Esophagus muscularis mucosa (tissue), 4 donors: Measurements from ENCODE around the gene DNAAF1. TPM values are rescaled to one million over a fixed set of nuclear protein-coding genes. Genes with fewer than 3 reads are reported as not detected.

ENCODE experiments used
- DNase-seq: peaks from one replicate; pipeline ENCODE4 v3.0.0-alpha.2; 2017; ENCODE audit errors: extremely low spot score
- H3K27ac ChIP-seq, 4 donors: fragments of 200-600 bp; sonication (generic); replicated peaks in 1 of 4; 1 replicate in 3 of 4; 2 replicates in 1 of 4; pipeline ENCODE4 v1.5.1; 2016 to 2019; ENCODE audit warnings: mild to moderate bottlenecking in 1 of 4
- H3K27me3 ChIP-seq, 4 donors: fragments of 200-600 bp; sonication (generic); one replicate each; pipeline versions ENCODE4 v1.5.1 to v1.6.0; 2016 to 2019
- H3K36me3 ChIP-seq, 4 donors: fragments of 200-600 bp; sonication (generic); one replicate each; pipeline ENCODE4 v1.5.1; 2016 to 2019
- H3K4me1 ChIP-seq, 4 donors: fragments of 200-600 bp; sonication (generic); one replicate each; pipeline ENCODE4 v1.5.1; 2016 to 2019
- H3K4me3 ChIP-seq, 4 donors: fragments of 200-600 bp; sonication (generic); 1 replicate in 2 of 4; 2 replicates in 2 of 4; pipeline ENCODE4 v1.5.1; 2016 to 2019; ENCODE audit warnings: mild to moderate bottlenecking in 4 of 4, moderate library complexity in 1 of 4
- H3K9me3 ChIP-seq, 4 donors: fragments of 200-600 bp; sonication (generic); 1 replicate in 3 of 4; 2 replicates in 1 of 4; pipeline ENCODE4 v1.5.1; 2016 to 2019
- EP300 ChIP-seq: sonication (generic); formaldehyde crosslinking; IDR thresholded peaks from one replicate; pipeline ENCODE4 v1.6.1; 2017; ENCODE audit warnings: antibody characterized with exemption
- POLR2A ChIP-seq: fragments of 450-650 bp; IDR thresholded peaks from one replicate; pipeline ENCODE4 v1.6.1; 2017; ENCODE audit warnings: antibody characterized with exemption, moderate library complexity, mild to moderate bottlenecking, low read depth
- POLR2AphosphoS5 ChIP-seq, 2 donors: sonication (generic); formaldehyde crosslinking; IDR thresholded peaks; one replicate each; pipeline ENCODE4 v1.6.1; 2017; ENCODE audit warnings: antibody characterized with exemption in 2 of 2
- WGBS: methylation state at CpG from one replicate; pipeline ENCODE4 v1.1.5; 2018; 5-methylcytosine and 5-hydroxymethylcytosine counted together
- intact Hi-C: fragments of 100-400 bp; cut with DNase I; formaldehyde crosslinking; loops from one replicate; pipeline ENCODE4 v1.15.1; 2023
- total RNA-seq, 4 donors: library from RNA; depleted of rRNA; stranded (reverse); fragments of >200 nt; gene quantifications; one replicate each; pipeline versions ENCODE4 v1.1.0 to v1.2.1, GENCODE V29; 2016
- TF ChIP-seq, protein P1 (sequence below), 3 experiments: fragments of 200-600 bp in 2 of 3; fragments of 450-650 bp in 1 of 3; sonication (generic) in 2 of 3; IDR thresholded peaks; one replicate each; pipeline ENCODE4 v1.5.1; 2017 to 2019; ENCODE audit warnings: antibody characterized with exemption in 3 of 3, mild to moderate bottlenecking in 2 of 3, moderate library complexity in 1 of 3

The DNAAF1 gene
- total RNA-seq, 4 donors from 2014 or later: 0.66 to 0.78 TPM; not detected in 2

DNA sequence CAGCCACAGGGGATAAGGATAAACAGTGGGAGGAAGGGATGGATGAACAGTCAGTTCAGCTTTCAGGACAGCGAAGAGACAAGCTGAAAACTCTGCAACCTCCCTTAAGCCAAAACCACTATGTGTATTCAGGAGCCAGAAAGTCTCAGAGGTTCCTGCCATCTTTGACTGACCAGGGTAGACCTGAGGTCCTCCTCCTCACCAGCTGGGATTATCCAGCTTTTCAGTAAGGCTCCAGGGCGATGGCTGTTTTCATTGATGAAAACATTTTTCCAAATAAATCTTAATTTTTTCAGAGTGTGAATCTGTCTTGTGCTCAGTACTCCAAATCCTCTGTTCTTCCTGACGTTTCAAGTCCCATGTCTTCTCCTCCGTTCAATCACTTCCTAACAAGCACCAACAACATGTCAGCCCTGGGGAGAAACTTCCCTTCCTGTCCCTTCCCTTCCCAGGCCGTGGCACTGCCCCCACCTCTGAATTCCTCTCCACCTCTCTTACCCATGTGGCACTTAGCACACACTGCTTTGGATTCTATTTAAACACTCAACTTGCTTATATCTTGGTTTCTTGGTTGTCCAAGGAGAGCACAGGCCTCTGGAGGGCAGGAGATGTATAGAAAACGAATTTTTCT lies 5.4 kb upstream of the DNAAF1 start:
- H3K27me3 ChIP-seq: no peaks in the 10 kb centered on the region
- no peak for TF ChIP-seq EP300
- TF ChIP-seq POLR2A: no peak
- no peak for TF ChIP-seq POLR2AphosphoS5 (IDR thresholded peaks at IDR 0.05)
- TF ChIP-seq, protein P1, sequence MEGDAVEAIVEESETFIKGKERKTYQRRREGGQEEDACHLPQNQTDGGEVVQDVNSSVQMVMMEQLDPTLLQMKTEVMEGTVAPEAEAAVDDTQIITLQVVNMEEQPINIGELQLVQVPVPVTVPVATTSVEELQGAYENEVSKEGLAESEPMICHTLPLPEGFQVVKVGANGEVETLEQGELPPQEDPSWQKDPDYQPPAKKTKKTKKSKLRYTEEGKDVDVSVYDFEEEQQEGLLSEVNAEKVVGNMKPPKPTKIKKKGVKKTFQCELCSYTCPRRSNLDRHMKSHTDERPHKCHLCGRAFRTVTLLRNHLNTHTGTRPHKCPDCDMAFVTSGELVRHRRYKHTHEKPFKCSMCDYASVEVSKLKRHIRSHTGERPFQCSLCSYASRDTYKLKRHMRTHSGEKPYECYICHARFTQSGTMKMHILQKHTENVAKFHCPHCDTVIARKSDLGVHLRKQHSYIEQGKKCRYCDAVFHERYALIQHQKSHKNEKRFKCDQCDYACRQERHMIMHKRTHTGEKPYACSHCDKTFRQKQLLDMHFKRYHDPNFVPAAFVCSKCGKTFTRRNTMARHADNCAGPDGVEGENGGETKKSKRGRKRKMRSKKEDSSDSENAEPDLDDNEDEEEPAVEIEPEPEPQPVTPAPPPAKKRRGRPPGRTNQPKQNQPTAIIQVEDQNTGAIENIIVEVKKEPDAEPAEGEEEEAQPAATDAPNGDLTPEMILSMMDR (IDR thresholded peaks at IDR 0.05): no peak
- peaks cover 3 to 19% (median 12%) of the 10 kb centered on the region in 4 donors for H3K4me1 ChIP-seq
- 79% methylated on average over 6 of the region's 6 CpGs for WGBS
- H3K4me3 ChIP-seq: no peak overlapping the region
- H3K9me3 ChIP-seq: no peaks in the 10 kb centered on the region
- DNase-seq: no peak
- no peaks in the 10 kb centered on the region for H3K36me3 ChIP-seq
- intact Hi-C loops: no loop called here
- no peak overlapping the region for H3K27ac ChIP-seq

DNA sequence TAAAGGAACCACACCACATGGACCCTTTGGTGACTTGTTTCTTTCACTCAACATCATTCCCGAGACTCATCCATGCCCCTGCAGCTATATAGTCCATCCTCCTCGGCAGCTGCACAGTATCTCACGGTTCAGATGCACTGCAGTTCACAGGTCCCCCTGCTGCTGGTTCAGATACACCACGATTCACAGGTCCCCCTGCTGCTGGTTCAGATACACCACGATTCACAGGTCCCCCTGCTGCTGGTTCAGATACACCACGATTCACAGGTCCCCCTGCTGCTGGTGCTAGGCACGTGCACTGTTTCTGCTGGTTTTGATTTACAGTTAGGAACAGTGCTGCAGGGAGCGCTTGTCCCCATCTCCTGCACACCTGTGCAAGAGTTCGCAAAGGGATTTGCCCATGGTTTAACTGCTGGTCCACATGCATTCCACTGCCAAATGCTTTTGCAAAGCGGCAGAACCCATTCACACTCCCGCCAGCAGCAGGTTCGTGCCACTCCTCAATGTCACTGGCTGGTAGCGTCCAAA lies 3.9 kb upstream of the DNAAF1 start:
- intact Hi-C loops: no loop called here

DNA sequence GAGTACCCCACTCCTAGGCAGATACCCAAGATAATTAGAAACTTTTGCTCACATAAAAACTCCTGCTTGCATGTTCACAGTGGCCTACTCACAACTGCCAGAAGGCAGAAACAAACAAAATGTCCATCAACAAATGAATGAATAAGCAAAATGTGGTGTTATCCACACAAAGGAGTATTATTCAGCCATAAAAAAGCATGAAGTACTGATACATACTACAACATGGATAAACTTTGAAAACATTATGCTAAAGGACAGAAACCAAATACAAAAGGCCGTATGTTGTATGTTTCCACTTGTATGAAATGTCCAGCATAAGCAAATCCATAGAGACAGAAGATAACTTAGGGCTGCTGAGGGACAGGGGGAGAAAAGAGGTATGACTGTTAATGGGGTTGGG lies 2.0 kb upstream of the DNAAF1 start:
- no peak for DNase-seq
- no peaks in the 10 kb centered on the region for H3K9me3 ChIP-seq
- H3K27me3 ChIP-seq: no peaks in the 10 kb centered on the region
- no peak overlapping the region for H3K4me3 ChIP-seq
- intact Hi-C loops: no loop called here
- no peaks in the 10 kb centered on the region for H3K36me3 ChIP-seq
- TF ChIP-seq, protein P1 (IDR thresholded peaks at IDR 0.05): no peak
- TF ChIP-seq POLR2A (no peak), POLR2AphosphoS5 (IDR thresholded peaks at IDR 0.05) (no peak), EP300 (no peak)
- no peak overlapping the region for H3K27ac ChIP-seq
- H3K4me1 ChIP-seq: peaks cover 3 to 21% (median 18%) of the 10 kb centered on the region in 4 donors
- WGBS: 89% methylated on average over 1 of the region's 1 CpG

More for the DNA sequence above, 3.9 kb upstream of the DNAAF1 start:
- WGBS: 79% methylated on average over 11 of the region's 13 CpGs
- Histone ChIP-seq H3K27me3 (no peaks in the 10 kb centered on the region), H3K4me1 (peaks cover 3 to 23% (median 18%) of the 10 kb centered on the region in 4 donors), H3K4me3 (no peak overlapping the region), H3K9me3 (no peaks in the 10 kb centered on the region), H3K36me3 (no peaks in the 10 kb centered on the region), H3K27ac (no peak overlapping the region)
- TF ChIP-seq POLR2A (no peak), EP300 (no peak), POLR2AphosphoS5 (IDR thresholded peaks at IDR 0.05) (no peak)
- TF ChIP-seq, protein P1 (IDR thresholded peaks at IDR 0.05): no peak
- no peak for DNase-seq

DNA sequence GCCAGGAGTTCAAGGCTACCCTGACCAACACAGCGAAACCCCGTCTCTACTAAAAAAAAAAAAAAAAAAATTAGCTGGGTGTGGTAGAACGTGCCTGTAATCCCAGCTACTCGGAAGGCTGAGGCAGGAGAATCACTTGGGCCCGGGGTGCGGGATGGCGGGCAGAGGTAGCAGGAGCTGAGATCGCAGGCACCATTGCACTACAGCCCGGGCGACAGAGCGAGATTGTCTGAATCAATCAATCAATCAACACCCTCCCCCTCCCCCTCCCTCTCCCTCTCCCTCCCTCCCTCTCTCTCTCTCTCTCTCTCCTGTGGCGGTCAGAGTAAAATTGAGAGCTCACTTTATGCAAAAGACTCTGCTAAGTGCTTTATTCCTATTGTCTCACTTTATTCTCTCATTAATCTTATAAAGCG lies 1.3 kb upstream of the DNAAF1 start:
- H3K27ac ChIP-seq: no peak overlapping the region
- 32% methylated on average over 13 of the region's 13 CpGs for WGBS
- H3K4me3 ChIP-seq: peak overlapping the region; percentile 88 to 99 (median 96)
- H3K9me3 ChIP-seq: no peaks in the 10 kb centered on the region
- DNase-seq: no peak
- intact Hi-C loops: no loop called here
- H3K4me1 ChIP-seq: peaks cover 3 to 21% (median 18%) of the 10 kb centered on the region in 4 donors
- no peaks in the 10 kb centered on the region for H3K36me3 ChIP-seq
- no peaks in the 10 kb centered on the region for H3K27me3 ChIP-seq
- no peak for TF ChIP-seq POLR2A
- TF ChIP-seq, protein P1 (IDR thresholded peaks at IDR 0.05): no peak
- no peak for TF ChIP-seq EP300
- TF ChIP-seq POLR2AphosphoS5 (IDR thresholded peaks at IDR 0.05): no peak
